HepG2 (cell line): ENCODE results near the gene ID3. TPM values are rescaled to one million over a fixed set of nuclear protein-coding genes. Genes with fewer than 3 reads are reported as not detected.
A peak's percentile ranks its signal among the peaks of the same experiment; 100 is the strongest.

Experiments used
- ATM ChIP-seq: fragments of 450-650 bp; IDR thresholded peaks from 2 replicates; pipeline ENCODE4 v1.7.1; 2017; ENCODE audit warnings: mild to moderate bottlenecking, borderline replicate concordance
- GATAD2A ChIP-seq: IDR thresholded peaks from 2 replicates; pipeline ENCODE4 v1.6.1; 2016
- ISL2 ChIP-seq: sonication (generic); formaldehyde crosslinking; IDR thresholded peaks from 2 replicates; pipeline ENCODE4 v1.5.0; 2020; ENCODE audit warnings: missing genetic modification reagents
- KAT7 ChIP-seq: IDR thresholded peaks from 2 replicates; pipeline ENCODE4 v1.6.1; 2018; ENCODE audit warnings: borderline replicate concordance, missing compliant biosample characterization
- MED13 ChIP-seq: sonication (generic); formaldehyde crosslinking; IDR thresholded peaks from 2 replicates; pipeline ENCODE4 v1.5.0; 2020; ENCODE audit warnings: missing genetic modification reagents
- NR1H2 ChIP-seq: sonication (generic); formaldehyde crosslinking; IDR thresholded peaks from 2 replicates; pipeline ENCODE4 v1.8.1; 2022; ENCODE audit warnings: low read depth, missing genetic modification reagents, borderline replicate concordance
- NR3C1 ChIP-seq: sonication (generic); formaldehyde crosslinking; IDR thresholded peaks from 2 replicates; pipeline ENCODE4 v1.4.0; 2020; ENCODE audit warnings: missing genetic modification reagents
- RFX5 ChIP-seq: IDR thresholded peaks from 2 replicates; pipeline ENCODE4 v1.6.1; 2011; ENCODE audit warnings: low read depth, low read length, improper control_type of control experiment
- SMARCC2 ChIP-seq: fragments of 450-650 bp; IDR thresholded peaks from 2 replicates; pipeline ENCODE4 v1.6.1; 2017; ENCODE audit warnings: antibody characterized with exemption, mild to moderate bottlenecking
- TARDBP ChIP-seq: sonication (generic); formaldehyde crosslinking; IDR thresholded peaks from 2 replicates; pipeline ENCODE4 v1.8.0; 2022; ENCODE audit warnings: mild to moderate bottlenecking, missing genetic modification reagents
- ZNF556 ChIP-seq: sonication (generic); formaldehyde crosslinking; IDR thresholded peaks from 2 replicates; pipeline ENCODE4 v1.4.0; 2020; ENCODE audit warnings: mild to moderate bottlenecking, missing genetic modification reagents, borderline replicate concordance
- ZNF564 ChIP-seq: sonication (generic); formaldehyde crosslinking; IDR thresholded peaks from 2 replicates; pipeline ENCODE4 v1.8.1; 2023; ENCODE audit warnings: mild to moderate bottlenecking, missing genetic modification reagents
- ZNF616 ChIP-seq: sonication (generic); formaldehyde crosslinking; IDR thresholded peaks from 2 replicates; pipeline ENCODE4 v1.5.0; 2020; ENCODE audit warnings: low read depth, mild to moderate bottlenecking, missing genetic modification reagents
- ZNF83 ChIP-seq: sonication (generic); formaldehyde crosslinking; IDR thresholded peaks from 2 replicates; pipeline ENCODE4 v1.4.0; 2020; ENCODE audit warnings: missing genetic modification reagents, mild to moderate bottlenecking, borderline replicate concordance
- polyA plus RNA-seq, 8 experiments: library from polyadenylated mRNA; depleted of rRNA in 3 of 8; stranded (reverse) in 7 of 8; unstranded in 1 of 8; fragments of >200 nt; fragmentation: Illumina TruSeq in 4 of 8; extraction: Trizol in 4 of 8; gene quantifications; 2 replicates each; pipeline versions ENCODE4 v1.2.1 to v1.2.3, GENCODE V29; 2011 to 2016; ENCODE audit warnings: low read depth in 4 of 8, missing spikeins in 1 of 8, mixed read lengths in 1 of 8; ENCODE audit not compliant: insufficient read depth in 1 of 8
- total RNA-seq, 5 experiments: library from RNA; depleted of rRNA; stranded (reverse); fragments of >200 nt; fragmentation: Illumina TruSeq; extraction: Trizol; gene quantifications; 2 replicates each; pipeline ENCODE4 v1.2.3, GENCODE V29; 2016; ENCODE audit warnings: low read depth in 1 of 5
- TF ChIP-seq, protein P1 (sequence below): sonication (generic); formaldehyde crosslinking; IDR thresholded peaks from 2 replicates; pipeline ENCODE4 v1.5.1; 2020; ENCODE audit warnings: mild to moderate bottlenecking, missing genetic modification reagents, borderline replicate concordance
- TF ChIP-seq, protein P2 (sequence below): sonication (generic); formaldehyde crosslinking; IDR thresholded peaks from 2 replicates; pipeline ENCODE4 v1.4.0; 2020; ENCODE audit warnings: missing genetic modification reagents, borderline replicate concordance
- TF ChIP-seq, protein P3 (sequence below): sonication (generic); formaldehyde crosslinking; IDR thresholded peaks from 2 replicates; pipeline ENCODE4 v1.4.0; 2020; ENCODE audit warnings: mild to moderate bottlenecking, missing genetic modification reagents
- TF ChIP-seq, protein P4 (sequence below): IDR thresholded peaks from 2 replicates; pipeline ENCODE4 v1.6.1; 2016
- TF ChIP-seq, protein P5 (sequence below): sonication (generic); formaldehyde crosslinking; IDR thresholded peaks from 2 replicates; pipeline ENCODE4 v1.5.0; 2020; ENCODE audit warnings: mild to moderate bottlenecking, missing genetic modification reagents

Gene ID3
- total and polyA plus RNA-seq, 2 of the 13 experiments (the other 11 are each of a cell fraction or from before 2014, with no cell fraction given), result 64.8 to 115 TPM

DNA sequence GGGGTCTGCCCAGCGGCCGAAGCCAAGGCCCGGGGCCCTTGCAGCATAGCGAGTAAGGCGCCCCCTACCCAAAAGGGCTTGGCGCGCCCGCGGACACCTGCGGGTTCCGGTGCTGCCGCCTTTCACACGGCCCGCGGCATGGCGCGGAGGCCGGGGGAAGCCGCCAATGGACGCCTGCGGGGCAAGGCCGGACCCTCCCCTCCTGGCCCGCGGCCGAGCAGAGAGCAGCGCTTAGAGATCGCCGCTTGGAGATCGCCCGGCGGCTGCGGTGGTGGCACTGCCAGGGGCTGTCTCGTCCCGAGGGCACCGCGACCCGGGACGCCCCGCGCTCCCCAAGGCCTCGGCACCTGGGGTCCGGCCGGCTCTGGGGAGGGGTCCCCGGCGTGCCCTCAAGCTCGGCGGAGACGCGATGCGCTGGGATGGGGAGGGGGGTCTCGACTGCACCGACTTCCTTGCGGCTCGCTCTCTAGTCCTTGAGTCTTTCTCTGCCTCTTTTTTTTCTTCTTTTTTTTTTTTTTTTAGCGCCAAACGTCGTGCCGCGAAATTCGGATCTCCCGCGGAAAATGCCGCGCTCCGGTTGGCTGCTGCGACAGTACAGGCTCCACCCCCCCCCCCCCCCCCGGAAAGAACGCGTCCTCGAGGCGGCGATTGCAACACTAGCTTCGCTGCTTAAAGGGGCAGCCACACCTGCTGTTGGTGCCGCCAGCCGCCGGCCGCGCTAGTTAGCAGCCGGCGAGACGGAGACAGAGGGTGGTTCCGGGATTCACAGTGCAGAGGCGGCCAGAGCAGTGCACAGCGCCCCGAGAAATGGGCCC, 28.3 kb downstream of the ID3 start, which contains the start of gene E2F2 (continued):
- TF ChIP-seq, protein P1, sequence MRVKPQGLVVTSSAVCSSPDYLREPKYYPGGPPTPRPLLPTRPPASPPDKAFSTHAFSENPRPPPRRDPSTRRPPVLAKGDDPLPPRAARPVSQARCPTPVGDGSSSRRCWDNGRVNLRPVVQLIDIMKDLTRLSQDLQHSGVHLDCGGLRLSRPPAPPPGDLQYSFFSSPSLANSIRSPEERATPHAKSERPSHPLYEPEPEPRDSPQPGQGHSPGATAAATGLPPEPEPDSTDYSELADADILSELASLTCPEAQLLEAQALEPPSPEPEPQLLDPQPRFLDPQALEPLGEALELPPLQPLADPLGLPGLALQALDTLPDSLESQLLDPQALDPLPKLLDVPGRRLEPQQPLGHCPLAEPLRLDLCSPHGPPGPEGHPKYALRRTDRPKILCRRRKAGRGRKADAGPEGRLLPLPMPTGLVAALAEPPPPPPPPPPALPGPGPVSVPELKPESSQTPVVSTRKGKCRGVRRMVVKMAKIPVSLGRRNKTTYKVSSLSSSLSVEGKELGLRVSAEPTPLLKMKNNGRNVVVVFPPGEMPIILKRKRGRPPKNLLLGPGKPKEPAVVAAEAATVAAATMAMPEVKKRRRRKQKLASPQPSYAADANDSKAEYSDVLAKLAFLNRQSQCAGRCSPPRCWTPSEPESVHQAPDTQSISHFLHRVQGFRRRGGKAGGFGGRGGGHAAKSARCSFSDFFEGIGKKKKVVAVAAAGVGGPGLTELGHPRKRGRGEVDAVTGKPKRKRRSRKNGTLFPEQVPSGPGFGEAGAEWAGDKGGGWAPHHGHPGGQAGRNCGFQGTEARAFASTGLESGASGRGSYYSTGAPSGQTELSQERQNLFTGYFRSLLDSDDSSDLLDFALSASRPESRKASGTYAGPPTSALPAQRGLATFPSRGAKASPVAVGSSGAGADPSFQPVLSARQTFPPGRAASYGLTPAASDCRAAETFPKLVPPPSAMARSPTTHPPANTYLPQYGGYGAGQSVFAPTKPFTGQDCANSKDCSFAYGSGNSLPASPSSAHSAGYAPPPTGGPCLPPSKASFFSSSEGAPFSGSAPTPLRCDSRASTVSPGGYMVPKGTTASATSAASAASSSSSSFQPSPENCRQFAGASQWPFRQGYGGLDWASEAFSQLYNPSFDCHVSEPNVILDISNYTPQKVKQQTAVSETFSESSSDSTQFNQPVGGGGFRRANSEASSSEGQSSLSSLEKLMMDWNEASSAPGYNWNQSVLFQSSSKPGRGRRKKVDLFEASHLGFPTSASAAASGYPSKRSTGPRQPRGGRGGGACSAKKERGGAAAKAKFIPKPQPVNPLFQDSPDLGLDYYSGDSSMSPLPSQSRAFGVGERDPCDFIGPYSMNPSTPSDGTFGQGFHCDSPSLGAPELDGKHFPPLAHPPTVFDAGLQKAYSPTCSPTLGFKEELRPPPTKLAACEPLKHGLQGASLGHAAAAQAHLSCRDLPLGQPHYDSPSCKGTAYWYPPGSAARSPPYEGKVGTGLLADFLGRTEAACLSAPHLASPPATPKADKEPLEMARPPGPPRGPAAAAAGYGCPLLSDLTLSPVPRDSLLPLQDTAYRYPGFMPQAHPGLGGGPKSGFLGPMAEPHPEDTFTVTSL (CRISPR knock-in tag), result peak; percentile 39; the same call in 1 of the 2 replicates
- no peak; the same call in 1 of the 2 replicates for TF ChIP-seq ZNF564 (CRISPR knock-in tag)
- TF ChIP-seq NR3C1 (CRISPR knock-in tag), result no peak
- no peak for TF ChIP-seq TARDBP (CRISPR knock-in tag)
- TF ChIP-seq ZNF556, result 0 out of 2 replicates have a peak, but pooled peaks have one; percentile 62
- TF ChIP-seq, protein P2, sequence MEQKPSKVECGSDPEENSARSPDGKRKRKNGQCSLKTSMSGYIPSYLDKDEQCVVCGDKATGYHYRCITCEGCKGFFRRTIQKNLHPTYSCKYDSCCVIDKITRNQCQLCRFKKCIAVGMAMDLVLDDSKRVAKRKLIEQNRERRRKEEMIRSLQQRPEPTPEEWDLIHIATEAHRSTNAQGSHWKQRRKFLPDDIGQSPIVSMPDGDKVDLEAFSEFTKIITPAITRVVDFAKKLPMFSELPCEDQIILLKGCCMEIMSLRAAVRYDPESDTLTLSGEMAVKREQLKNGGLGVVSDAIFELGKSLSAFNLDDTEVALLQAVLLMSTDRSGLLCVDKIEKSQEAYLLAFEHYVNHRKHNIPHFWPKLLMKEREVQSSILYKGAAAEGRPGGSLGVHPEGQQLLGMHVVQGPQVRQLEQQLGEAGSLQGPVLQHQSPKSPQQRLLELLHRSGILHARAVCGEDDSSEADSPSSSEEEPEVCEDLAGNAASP, result no peak
- TF ChIP-seq, protein P3, sequence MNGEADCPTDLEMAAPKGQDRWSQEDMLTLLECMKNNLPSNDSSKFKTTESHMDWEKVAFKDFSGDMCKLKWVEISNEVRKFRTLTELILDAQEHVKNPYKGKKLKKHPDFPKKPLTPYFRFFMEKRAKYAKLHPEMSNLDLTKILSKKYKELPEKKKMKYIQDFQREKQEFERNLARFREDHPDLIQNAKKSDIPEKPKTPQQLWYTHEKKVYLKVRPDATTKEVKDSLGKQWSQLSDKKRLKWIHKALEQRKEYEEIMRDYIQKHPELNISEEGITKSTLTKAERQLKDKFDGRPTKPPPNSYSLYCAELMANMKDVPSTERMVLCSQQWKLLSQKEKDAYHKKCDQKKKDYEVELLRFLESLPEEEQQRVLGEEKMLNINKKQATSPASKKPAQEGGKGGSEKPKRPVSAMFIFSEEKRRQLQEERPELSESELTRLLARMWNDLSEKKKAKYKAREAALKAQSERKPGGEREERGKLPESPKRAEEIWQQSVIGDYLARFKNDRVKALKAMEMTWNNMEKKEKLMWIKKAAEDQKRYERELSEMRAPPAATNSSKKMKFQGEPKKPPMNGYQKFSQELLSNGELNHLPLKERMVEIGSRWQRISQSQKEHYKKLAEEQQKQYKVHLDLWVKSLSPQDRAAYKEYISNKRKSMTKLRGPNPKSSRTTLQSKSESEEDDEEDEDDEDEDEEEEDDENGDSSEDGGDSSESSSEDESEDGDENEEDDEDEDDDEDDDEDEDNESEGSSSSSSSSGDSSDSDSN (CRISPR knock-in tag), result peak; percentile 36; the same call in 1 of the 2 replicates
- TF ChIP-seq, protein P4, sequence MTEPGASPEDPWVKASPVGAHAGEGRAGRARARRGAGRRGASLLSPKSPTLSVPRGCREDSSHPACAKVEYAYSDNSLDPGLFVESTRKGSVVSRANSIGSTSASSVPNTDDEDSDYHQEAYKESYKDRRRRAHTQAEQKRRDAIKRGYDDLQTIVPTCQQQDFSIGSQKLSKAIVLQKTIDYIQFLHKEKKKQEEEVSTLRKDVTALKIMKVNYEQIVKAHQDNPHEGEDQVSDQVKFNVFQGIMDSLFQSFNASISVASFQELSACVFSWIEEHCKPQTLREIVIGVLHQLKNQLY (CRISPR knock-in tag), result no peak
- TF ChIP-seq NR1H2, result no peak
- no peak for TF ChIP-seq RFX5
- no peak for TF ChIP-seq KAT7 (CRISPR knock-in tag)
- TF ChIP-seq ZNF83 (CRISPR knock-in tag), result no peak
- TF ChIP-seq, protein P5, sequence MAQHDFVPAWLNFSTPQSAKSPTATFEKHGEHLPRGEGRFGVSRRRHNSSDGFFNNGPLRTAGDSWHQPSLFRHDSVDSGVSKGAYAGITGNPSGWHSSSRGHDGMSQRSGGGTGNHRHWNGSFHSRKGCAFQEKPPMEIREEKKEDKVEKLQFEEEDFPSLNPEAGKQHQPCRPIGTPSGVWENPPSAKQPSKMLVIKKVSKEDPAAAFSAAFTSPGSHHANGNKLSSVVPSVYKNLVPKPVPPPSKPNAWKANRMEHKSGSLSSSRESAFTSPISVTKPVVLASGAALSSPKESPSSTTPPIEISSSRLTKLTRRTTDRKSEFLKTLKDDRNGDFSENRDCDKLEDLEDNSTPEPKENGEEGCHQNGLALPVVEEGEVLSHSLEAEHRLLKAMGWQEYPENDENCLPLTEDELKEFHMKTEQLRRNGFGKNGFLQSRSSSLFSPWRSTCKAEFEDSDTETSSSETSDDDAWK (CRISPR knock-in tag), result no peak
- no peak for TF ChIP-seq SMARCC2
- TF ChIP-seq ZNF616 (CRISPR knock-in tag), result no peak
- TF ChIP-seq GATAD2A (CRISPR knock-in tag), result no peak
- no peak for TF ChIP-seq ATM
- TF ChIP-seq MED13 (CRISPR knock-in tag), result no peak
- no peak for TF ChIP-seq ISL2 (CRISPR knock-in tag)
